Gastrocnemius medialis (tissue), 4 donors: ENCODE data around the gene RASGRP3. TPM values are rescaled to one million over a fixed set of nuclear protein-coding genes. Genes with fewer than 3 reads are reported as not detected.

Experiments
- ATAC-seq, 2 donors: fragments of 150-250 bp; one replicate each; pipeline ENCODE4 v1.9.1; 2016
- DNase-seq, 2 donors: peaks; one replicate each; pipeline ENCODE4 v3.0.0-alpha.2; 2019
- H3K27ac ChIP-seq, 4 donors: fragments of 200-600 bp; sonication (generic); 1 replicate in 1 of 4; 2 replicates in 3 of 4; pipeline ENCODE4 v1.5.1; 2016 to 2018; ENCODE audit warnings: mild to moderate bottlenecking in 2 of 4, moderate library complexity in 1 of 4
- H3K27me3 ChIP-seq, 3 donors: fragments of 200-600 bp; sonication (generic) in 2 of 3; 1 replicate in 1 of 3; 2 replicates in 2 of 3; pipeline versions ENCODE4 v1.5.1 to v1.6.0; 2016 to 2019; ENCODE audit warnings: mild to moderate bottlenecking in 1 of 3, moderate library complexity in 1 of 3
- H3K36me3 ChIP-seq, 2 donors: fragments of 200-600 bp; sonication (generic) in 1 of 2; one replicate each; pipeline ENCODE4 v1.5.1; 2017 to 2018
- H3K4me1 ChIP-seq, 2 donors: fragments of 200-600 bp; sonication (generic) in 1 of 2; one replicate each; pipeline ENCODE4 v1.5.1; 2016 to 2017; ENCODE audit warnings: mild to moderate bottlenecking in 2 of 2
- H3K4me3 ChIP-seq, 4 donors: fragments of 200-600 bp; sonication (generic) in 3 of 4; 1 replicate in 1 of 4; 2 replicates in 3 of 4; pipeline ENCODE4 v1.5.1; 2016 to 2019; ENCODE audit warnings: mild to moderate bottlenecking in 2 of 4
- H3K9me3 ChIP-seq, 3 donors: fragments of 200-600 bp; sonication (generic) in 2 of 3; 1 replicate in 1 of 3; 2 replicates in 2 of 3; pipeline ENCODE4 v1.5.1; 2016 to 2019
- CTCF ChIP-seq, 5 experiments: fragments of 450-650 bp in 3 of 5; fragments of 200-600 bp in 2 of 5; sonication (generic) in 2 of 5; IDR thresholded peaks in 4 of 5; conservative IDR thresholded peaks in 1 of 5; 1 replicate in 4 of 5; 2 replicates in 1 of 5; pipeline ENCODE4 v1.5.1; 2016 to 2019; ENCODE audit warnings: antibody characterized with exemption in 5 of 5, mild to moderate bottlenecking in 3 of 5, moderate library complexity in 3 of 5
- POLR2A ChIP-seq, 2 donors: fragments of 450-650 bp; IDR thresholded peaks; one replicate each; pipeline ENCODE4 v1.6.1; 2017; ENCODE audit warnings: antibody characterized with exemption in 2 of 2, mild to moderate bottlenecking in 2 of 2, moderate library complexity in 2 of 2
- in situ Hi-C, 4 donors: fragments of 200-750 bp; cut with MboI; loops; one replicate each; pipeline versions ENCODE4 v1.15.0 to v1.8.0; 2017; ENCODE audit warnings: low sequenced_read_pairs in 4 of 4
- intact Hi-C: fragments of 100-400 bp; cut with DNase I; formaldehyde crosslinking; loops from one replicate; pipeline ENCODE4 v1.15.1; 2023; ENCODE audit warnings: low total_unique reads
- total RNA-seq, 4 donors: library from RNA; depleted of rRNA; stranded (reverse); fragments of >200 nt; gene quantifications; one replicate each; pipeline versions ENCODE4 v1.1.0 to v1.2.3, GENCODE V29; 2016

The RASGRP3 gene
- total RNA-seq, 4 donors from 2014 or later: 10.0 to 22.5 (median 12.1) TPM

DNA sequence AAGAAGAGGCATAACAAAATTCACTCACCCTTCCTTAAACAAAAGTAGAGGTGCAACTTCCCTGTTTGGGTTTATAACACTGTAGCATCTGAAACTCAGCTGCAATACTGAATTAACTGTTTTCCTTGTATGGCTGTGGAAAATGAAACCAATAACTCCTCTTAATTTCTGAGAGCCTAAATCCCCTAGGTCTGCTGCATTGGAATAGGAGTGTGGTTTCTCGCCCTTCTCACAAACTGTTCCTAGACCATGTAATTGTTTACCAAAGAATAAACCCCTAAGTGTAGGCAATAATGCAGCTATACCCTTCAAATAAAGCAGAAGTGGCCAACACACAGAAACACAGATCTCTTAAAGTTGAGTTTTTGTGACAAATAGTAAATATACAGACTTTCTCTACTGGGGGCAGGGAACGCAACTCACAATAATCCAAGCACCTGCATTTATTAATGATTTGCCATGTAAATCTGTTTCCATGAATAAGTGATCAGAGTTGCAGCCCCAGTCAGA, 52.0 kb downstream of the RASGRP3 start:
- DNase-seq (no peak), ATAC-seq (no peak)
- TF ChIP-seq CTCF (IDR thresholded peaks at IDR 0.05 in 4 of 5, conservative IDR thresholded peaks at IDR 0.05 in 1 of 5): no peak
- no peak for TF ChIP-seq POLR2A (IDR thresholded peaks at IDR 0.05)
- no peaks in the 10 kb centered on the region for H3K27me3 ChIP-seq
- in situ Hi-C loops: no loop called here
- intact Hi-C loops: no loop called here
- H3K9me3 ChIP-seq: no peaks in the 10 kb centered on the region
- peaks cover 0 to 26% of the 10 kb centered on the region in 2 donors for H3K4me1 ChIP-seq
- H3K36me3 ChIP-seq: no peaks in the 10 kb centered on the region
- H3K27ac ChIP-seq: no peak overlapping the region
- no peak overlapping the region for H3K4me3 ChIP-seq

- H3K4me3 ChIP-seq: no peak overlapping the region
- ATAC-seq (no peak), DNase-seq (no peak)
- in situ Hi-C loops: no loop called here
- no peaks in the 10 kb centered on the region for H3K27me3 ChIP-seq
- TF ChIP-seq CTCF (IDR thresholded peaks at IDR 0.05 in 4 of 5, conservative IDR thresholded peaks at IDR 0.05 in 1 of 5) (no peak), POLR2A (IDR thresholded peaks at IDR 0.05) (no peak)
- intact Hi-C loops: no loop called here
- peak overlapping the region in 2 of 4 donors; percentile 42 to 82 for H3K27ac ChIP-seq
- H3K36me3 ChIP-seq: no peaks in the 10 kb centered on the region
- H3K9me3 ChIP-seq: no peaks in the 10 kb centered on the region
- H3K4me1 ChIP-seq: peaks cover under 1 to 34% of the 10 kb centered on the region in 2 donors
Observed at GRCh38 chr2:33529771-33530481, 53.5 kb downstream of the RASGRP3 start.

DNA sequence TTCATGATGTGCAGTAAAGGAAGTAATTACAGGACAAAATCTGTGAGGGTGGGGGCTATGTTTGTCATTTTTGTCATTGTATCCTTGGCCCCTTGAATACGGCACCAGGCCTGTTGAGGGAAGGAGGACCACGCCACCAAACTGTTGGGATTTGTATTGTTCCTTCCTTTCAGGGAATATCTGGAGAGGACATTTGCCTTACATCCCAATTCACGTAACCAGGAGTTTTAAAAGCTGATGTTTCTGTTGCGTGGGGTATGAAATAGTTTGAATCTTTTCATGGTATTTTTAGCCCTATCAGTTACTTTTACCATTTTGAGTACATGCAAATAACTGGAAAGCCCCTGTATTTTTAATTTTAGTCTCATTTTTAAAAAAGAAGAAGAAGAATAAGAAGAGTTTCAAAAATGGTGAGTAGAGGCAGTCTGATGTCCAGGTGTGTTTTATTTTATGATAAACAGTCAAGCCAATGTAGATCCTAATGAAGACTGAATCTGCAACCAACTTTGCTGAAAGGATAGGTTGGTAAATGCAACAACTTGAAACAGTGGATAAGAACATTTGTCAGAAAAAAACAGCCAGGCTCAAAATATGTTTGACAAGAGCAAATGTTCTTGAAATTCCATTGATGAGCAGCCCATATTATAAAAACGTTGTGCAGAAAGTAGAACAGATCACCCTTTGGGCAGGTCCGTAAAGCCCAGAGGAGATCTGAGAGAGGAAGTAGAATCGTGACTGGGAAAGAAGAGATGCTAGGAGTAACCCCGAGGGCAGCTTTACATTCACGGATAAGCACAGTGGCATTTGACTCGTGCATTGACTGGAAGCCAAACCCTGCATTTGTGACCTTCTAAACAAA, 54.5 kb downstream of the RASGRP3 start:
- Histone ChIP-seq H3K27me3 (no peaks in the 10 kb centered on the region), H3K9me3 (no peaks in the 10 kb centered on the region), H3K36me3 (no peaks in the 10 kb centered on the region), H3K4me1 (peaks cover 10 to 38% of the 10 kb centered on the region in 2 donors), H3K27ac (peak overlapping the region; percentile 75 to 85 (median 81)), H3K4me3 (no peak overlapping the region)
- in situ Hi-C loops (no loop called here), intact Hi-C loops (no loop called here)
- DNase-seq (no peak), ATAC-seq (no peak)
- TF ChIP-seq CTCF (IDR thresholded peaks at IDR 0.05 in 4 of 5, conservative IDR thresholded peaks at IDR 0.05 in 1 of 5) (no peak), POLR2A (IDR thresholded peaks at IDR 0.05) (no peak)

DNA sequence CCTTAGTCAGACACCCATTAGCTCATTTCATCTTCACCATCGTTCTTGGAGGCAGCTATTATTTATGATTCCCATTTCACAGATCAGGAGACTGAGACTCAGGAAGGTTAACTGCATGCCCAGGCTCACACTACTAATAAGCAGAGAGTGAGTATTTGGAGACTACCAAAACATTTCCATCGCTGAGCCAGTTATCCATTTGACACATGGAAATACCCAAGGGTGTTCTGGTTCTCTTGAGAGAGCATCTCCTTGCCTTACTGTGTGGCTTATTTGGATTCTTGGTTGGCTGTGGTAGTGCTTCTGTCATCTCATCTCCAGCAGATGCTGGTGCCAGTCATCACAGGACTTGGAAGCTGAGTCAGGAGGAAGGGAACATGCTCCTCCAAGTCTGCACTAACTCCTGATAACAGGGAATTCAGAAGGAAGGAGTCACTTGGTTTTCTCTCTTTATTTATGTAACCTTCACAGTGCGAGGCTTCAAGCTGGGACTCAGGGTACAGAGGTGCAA, 55.2 kb downstream of the RASGRP3 start:
- intact Hi-C loops (no loop called here), in situ Hi-C loops (no loop called here)
- TF ChIP-seq CTCF (IDR thresholded peaks at IDR 0.05 in 4 of 5, conservative IDR thresholded peaks at IDR 0.05 in 1 of 5) (no peak), POLR2A (IDR thresholded peaks at IDR 0.05) (no peak)
- ATAC-seq: peak; percentile 77 to 84
- Histone ChIP-seq H3K4me3 (no peak overlapping the region), H3K9me3 (no peaks in the 10 kb centered on the region), H3K4me1 (peaks cover 10 to 38% of the 10 kb centered on the region in 2 donors), H3K36me3 (no peaks in the 10 kb centered on the region), H3K27me3 (no peaks in the 10 kb centered on the region), H3K27ac (peak overlapping the region; percentile 75 to 85 (median 81))
- DNase-seq: peak; percentile 56 to 72
